HFFc6 (cell line): ENCODE measurements around the gene SRPK2. TPM values are rescaled to one million over a fixed set of nuclear protein-coding genes. Genes with fewer than 3 reads are reported as not detected.

Experiments used
- DNase-seq: peaks from one replicate; pipeline ENCODE4 v3.0.0-alpha.2; 2018
- H3K27ac Mint-ChIP-seq: 2 replicates; pipeline ENCODE4 v1.8.0; 2020; ENCODE audit warnings: mild to moderate bottlenecking, mixed read lengths
- H3K27me3 Mint-ChIP-seq: 2 replicates; pipeline ENCODE4 v1.8.0; 2021; ENCODE audit warnings: mild to moderate bottlenecking, moderate library complexity, mixed read lengths; ENCODE audit not compliant: insufficient read depth
- H3K36me3 Mint-ChIP-seq: 2 replicates; pipeline ENCODE4 v1.8.0; 2021; ENCODE audit warnings: low read depth, mixed read lengths
- H3K4me1 Mint-ChIP-seq: 2 replicates; pipeline ENCODE4 v1.8.0; 2020; ENCODE audit warnings: low read depth, mixed read lengths
- H3K4me3 Mint-ChIP-seq: 2 replicates; pipeline ENCODE4 v1.8.0; 2020; ENCODE audit warnings: mild to moderate bottlenecking, moderate library complexity, mixed read lengths
- H3K9me3 Mint-ChIP-seq: 2 replicates; pipeline ENCODE4 v1.8.0; 2020; ENCODE audit warnings: mild to moderate bottlenecking, mixed read lengths
- total RNA-seq, 6 experiments: library from RNA; stranded (reverse); fragmentation: NEBNext Ultra II Directional; extraction: Animal tissue kit (Norgen Biotek cat#: 25700); gene quantifications; 2 replicates in 1 of 6; 3 replicates in 5 of 6; pipeline ENCODE4 v1.2.3, GENCODE V29; 2021
- TF ChIP-seq, protein P1 (sequence below): fragments of 200-600 bp; sonication (generic); IDR thresholded peaks from 2 replicates; pipeline ENCODE4 v1.5.0; 2021; ENCODE audit warnings: antibody characterized with exemption, mild to moderate bottlenecking

SRPK2 gene
- total RNA-seq, 6 experiments from 2014 or later, result 45.2 to 49.3 (median 46.7) TPM

DNA sequence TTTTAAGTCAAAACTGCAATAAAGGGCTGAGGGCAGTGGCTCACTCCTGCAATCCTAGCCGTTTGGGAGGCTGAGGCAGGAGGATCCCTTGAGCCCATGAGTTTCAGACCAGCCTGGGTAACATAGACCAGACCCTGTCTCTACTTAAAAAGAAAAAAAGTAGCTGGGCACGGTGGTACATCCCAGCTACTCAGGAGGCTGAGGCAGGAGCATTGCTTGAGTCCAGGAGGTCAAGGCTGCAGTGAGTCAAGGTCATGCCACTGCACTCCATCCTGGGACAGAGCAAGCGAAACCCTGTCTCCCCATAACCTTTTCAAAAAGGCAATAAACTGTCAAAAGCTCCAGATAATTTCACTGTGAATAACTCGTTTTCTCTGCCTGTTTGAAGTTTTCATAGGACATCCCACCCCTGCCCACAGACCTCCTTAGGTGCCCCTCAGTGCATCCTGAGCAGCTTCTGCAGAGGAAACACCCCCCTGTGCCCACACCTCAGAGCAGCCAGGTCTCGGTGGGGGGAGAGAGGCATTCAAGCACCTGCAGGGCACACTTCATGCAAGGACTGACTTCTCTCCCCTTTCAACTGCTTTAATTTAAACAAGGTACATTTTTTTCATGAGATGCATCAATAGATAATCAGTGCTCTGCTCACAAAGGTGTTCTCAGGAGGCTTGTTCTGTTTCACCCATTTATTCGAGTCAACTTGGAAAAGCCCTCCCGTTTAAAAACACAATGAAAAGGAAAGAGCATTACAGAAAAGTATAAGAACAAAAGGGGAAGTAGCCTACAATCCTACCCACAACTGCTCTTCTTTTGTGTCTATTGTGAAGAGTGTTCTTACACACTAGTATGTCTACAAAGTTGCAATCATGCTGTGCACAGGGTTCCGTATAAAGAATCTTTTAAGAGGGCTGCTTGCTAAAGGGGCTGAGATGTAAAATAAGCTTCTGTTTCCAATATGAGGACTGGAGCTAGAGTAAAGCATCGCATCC, 269.8 kb downstream of the SRPK2 start:
- Mint-ChIP-seq H3K9me3 (no peaks in the 10 kb centered on the region), H3K36me3 (0 out of 2 replicates have a peak, but pooled peaks cover 10% of the 10 kb centered on the region), H3K4me1 (no peaks in the 10 kb centered on the region), H3K27ac (no peak overlapping the region), H3K4me3 (no peak overlapping the region), H3K27me3 (peaks cover 3% of the 10 kb centered on the region)
- no peak for DNase-seq
- TF ChIP-seq, protein P1, sequence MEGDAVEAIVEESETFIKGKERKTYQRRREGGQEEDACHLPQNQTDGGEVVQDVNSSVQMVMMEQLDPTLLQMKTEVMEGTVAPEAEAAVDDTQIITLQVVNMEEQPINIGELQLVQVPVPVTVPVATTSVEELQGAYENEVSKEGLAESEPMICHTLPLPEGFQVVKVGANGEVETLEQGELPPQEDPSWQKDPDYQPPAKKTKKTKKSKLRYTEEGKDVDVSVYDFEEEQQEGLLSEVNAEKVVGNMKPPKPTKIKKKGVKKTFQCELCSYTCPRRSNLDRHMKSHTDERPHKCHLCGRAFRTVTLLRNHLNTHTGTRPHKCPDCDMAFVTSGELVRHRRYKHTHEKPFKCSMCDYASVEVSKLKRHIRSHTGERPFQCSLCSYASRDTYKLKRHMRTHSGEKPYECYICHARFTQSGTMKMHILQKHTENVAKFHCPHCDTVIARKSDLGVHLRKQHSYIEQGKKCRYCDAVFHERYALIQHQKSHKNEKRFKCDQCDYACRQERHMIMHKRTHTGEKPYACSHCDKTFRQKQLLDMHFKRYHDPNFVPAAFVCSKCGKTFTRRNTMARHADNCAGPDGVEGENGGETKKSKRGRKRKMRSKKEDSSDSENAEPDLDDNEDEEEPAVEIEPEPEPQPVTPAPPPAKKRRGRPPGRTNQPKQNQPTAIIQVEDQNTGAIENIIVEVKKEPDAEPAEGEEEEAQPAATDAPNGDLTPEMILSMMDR, result no peak

DNA sequence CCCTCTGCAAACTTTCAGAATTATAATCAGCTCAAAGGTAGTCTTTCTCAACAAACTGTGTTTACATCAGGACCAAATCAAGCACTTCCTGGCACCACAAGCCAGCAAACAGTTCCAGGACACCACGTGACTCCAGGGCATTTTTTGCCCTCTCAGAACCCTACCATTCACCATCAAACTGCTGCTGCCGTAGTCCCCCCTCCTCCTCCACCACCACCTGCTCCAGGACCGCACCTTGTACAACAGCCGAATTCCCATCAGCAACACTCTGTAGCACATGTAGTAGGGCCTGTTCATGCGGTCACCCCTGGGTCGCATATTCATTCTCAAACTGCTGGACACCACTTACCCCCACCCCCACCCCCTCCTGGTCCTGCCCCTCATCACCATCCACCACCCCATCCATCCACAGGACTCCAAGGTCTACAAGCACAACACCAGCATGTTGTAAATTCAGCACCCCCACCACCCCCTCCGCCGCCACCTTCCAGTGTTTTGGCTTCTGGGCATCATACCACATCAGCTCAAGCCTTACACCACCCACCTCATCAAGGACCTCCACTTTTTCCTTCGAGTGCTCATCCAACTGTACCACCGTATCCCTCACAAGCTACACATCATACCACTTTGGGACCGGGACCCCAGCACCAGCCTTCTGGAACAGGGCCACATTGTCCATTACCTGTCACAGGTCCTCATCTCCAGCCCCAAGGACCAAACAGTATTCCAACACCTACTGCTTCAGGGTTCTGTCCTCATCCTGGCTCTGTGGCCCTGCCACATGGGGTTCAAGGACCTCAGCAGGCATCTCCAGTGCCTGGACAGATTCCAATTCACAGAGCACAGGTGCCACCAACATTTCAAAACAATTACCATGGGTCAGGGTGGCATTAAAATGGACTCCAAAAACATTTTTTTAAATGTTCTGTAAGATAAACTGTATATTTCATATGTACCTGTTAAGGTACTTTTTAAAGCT, 276.0 kb downstream of the SRPK2 start:
- no peak for DNase-seq
- Mint-ChIP-seq H3K4me1 (peaks cover 13% of the 10 kb centered on the region; the same call in 1 of the 2 replicates), H3K9me3 (peaks cover 5% of the 10 kb centered on the region), H3K27me3 (peaks cover 4% of the 10 kb centered on the region), H3K27ac (peak overlapping the region; percentile 20), H3K36me3 (peaks cover 33% of the 10 kb centered on the region), H3K4me3 (0 out of 2 replicates have a peak overlapping the region, but pooled peaks have one; percentile 18)
- TF ChIP-seq, protein P1, result no peak

DNA sequence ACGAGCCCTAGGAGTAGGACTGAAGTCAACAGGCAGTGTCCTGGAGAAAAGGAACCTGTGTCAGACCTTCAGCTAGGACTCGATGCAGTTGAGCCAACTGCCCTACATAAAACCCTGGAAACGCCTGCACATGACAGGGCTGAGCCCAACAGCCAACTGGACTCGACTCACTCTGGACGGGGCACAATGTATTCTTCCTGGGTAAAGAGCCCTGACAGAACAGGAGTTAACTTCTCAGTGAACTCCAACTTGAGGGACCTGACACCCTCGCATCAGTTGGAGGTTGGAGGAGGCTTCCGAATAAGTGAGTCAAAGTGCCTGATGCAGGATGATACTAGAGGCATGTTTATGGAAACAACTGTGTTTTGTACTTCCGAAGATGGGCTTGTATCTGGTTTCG, 281.3 kb downstream of the SRPK2 start:
- peaks cover 24% of the 10 kb centered on the region for H3K4me1 Mint-ChIP-seq
- TF ChIP-seq, protein P1, result no peak
- H3K9me3 Mint-ChIP-seq, result peaks cover 5% of the 10 kb centered on the region
- peak overlapping the region; percentile 18; the same call in 1 of the 2 replicates for H3K27ac Mint-ChIP-seq
- no peak for DNase-seq
- H3K36me3 Mint-ChIP-seq, result peaks cover 48% of the 10 kb centered on the region
- H3K4me3 Mint-ChIP-seq, result no peak overlapping the region; the same call in 1 of the 2 replicates
- H3K27me3 Mint-ChIP-seq, result peaks cover 4% of the 10 kb centered on the region

DNA sequence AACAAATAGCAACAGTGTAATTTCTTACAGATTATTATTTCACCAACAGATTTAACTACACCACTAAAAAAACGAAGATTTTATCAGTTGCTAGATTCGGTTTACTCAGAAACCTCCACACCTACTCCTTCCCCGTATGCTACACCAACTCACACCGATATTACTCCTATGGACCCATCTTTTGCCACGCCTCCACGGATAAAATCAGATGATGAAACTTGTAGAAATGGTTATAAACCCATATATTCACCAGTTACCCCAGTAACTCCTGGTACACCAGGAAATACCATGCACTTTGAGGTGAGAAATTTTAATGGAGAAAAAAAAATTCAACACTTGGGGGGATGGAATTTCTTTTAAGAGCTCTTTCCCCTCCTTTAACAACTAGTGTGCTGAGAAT, 282.2 kb downstream of the SRPK2 start:
- Mint-ChIP-seq H3K27me3 (no peaks in the 10 kb centered on the region), H3K9me3 (no peaks in the 10 kb centered on the region), H3K27ac (peak overlapping the region; percentile 55), H3K4me3 (no peak overlapping the region), H3K4me1 (peaks cover 24% of the 10 kb centered on the region), H3K36me3 (peaks cover 39% of the 10 kb centered on the region)
- DNase-seq, result no peak
- TF ChIP-seq, protein P1, result no peak

DNA sequence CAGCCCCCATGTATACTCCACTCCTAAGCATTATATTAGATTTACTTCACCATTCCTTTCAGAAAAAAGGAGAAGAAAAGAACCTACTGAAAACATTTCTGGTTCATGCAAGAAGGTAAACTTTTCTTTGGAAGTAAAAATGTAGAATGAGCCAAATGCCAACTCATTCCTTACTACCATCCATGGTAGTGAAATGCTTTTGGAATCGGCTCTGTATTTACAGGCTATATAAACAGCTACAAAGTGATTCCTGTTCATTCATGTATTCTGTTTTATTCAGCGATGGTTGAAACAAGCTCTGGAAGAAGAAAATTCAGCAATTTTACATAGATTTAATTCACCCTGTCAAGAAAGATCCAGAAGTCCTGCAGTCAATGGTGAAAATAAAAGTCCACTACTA, 283.1 kb downstream of the SRPK2 start:
- no peak for DNase-seq
- Mint-ChIP-seq H3K4me3 (no peak overlapping the region), H3K36me3 (peaks cover 46% of the 10 kb centered on the region), H3K4me1 (peaks cover 26% of the 10 kb centered on the region), H3K27ac (peak overlapping the region; percentile 26), H3K27me3 (no peaks in the 10 kb centered on the region), H3K9me3 (no peaks in the 10 kb centered on the region)
- TF ChIP-seq, protein P1, result no peak
